Body of pancreas (tissue), 4 donors: ENCODE measurements around the gene RETREG1.
A peak's percentile ranks its signal among the peaks of the same experiment; 100 is the strongest.

Source experiments
- CTCF ChIP-seq, 7 experiments: fragments of 450-650 bp in 4 of 7; fragments of 200-600 bp in 3 of 7; sonication (generic) in 3 of 7; IDR thresholded peaks; one replicate each; pipeline ENCODE4 v1.5.1; 2016 to 2019; ENCODE audit warnings: antibody characterized with exemption in 7 of 7
- POLR2A ChIP-seq, 3 donors: fragments of 450-650 bp; IDR thresholded peaks; one replicate each; pipeline ENCODE4 v1.6.1; 2016; ENCODE audit warnings: antibody characterized with exemption in 3 of 3, mild to moderate bottlenecking in 2 of 3

GRCh38 chr5:16487456-16487855, 129.3 kb downstream of the RETREG1 start:
- TF ChIP-seq CTCF (IDR thresholded peaks at IDR 0.05) = no peak
- peak in 1 of 3 donors; percentile 32 for TF ChIP-seq POLR2A (IDR thresholded peaks at IDR 0.05)
